Mesendoderm (in vitro differentiated cells): ENCODE measurements around the gene ALOX15.
"Not testable (repeated sequence)": the region's sequence is repeated elsewhere in the genome, so short reads cannot be mapped to it uniquely, and the experiment has no call there.

Experiments
- DNase-seq: peaks from one replicate; pipeline ENCODE4 v3.0.0; 2013
- H2AK5ac ChIP-seq: 2 replicates; pipeline ENCODE4 v1.6.1; 2013; ENCODE audit warnings: low read length, inconsistent platforms
- H2BK120ac ChIP-seq: 2 replicates; pipeline ENCODE4 v1.6.1; 2013; ENCODE audit warnings: low read depth, mild to moderate bottlenecking, low read length, moderate library complexity, mixed read lengths
- H2BK15ac ChIP-seq: replicated peaks from 2 replicates; pipeline ENCODE4 v1.6.1; 2013; ENCODE audit warnings: low read depth, mild to moderate bottlenecking, moderate library complexity
- H2BK5ac ChIP-seq: 2 replicates; pipeline ENCODE4 v1.6.1; 2013; ENCODE audit warnings: low read length, inconsistent platforms
- H3K18ac ChIP-seq: 2 replicates; pipeline ENCODE4 v1.6.1; 2013; ENCODE audit warnings: mild to moderate bottlenecking, low read length, mixed read lengths
- H3K23ac ChIP-seq: one replicate; pipeline ENCODE4 v1.6.1; 2013; ENCODE audit warnings: low read length
- H3K27ac ChIP-seq: 2 replicates; pipeline ENCODE4 v1.5.1; 2013; ENCODE audit warnings: low read depth, mild to moderate bottlenecking, inconsistent platforms, low read length, moderate library complexity
- H3K27me3 ChIP-seq: 2 replicates; pipeline ENCODE4 v1.6.1; 2013; ENCODE audit warnings: low read length, control low read depth, mild to moderate bottlenecking, inconsistent platforms; ENCODE audit not compliant: insufficient read depth, poor library complexity
- H3K36me3 ChIP-seq: 2 replicates; pipeline ENCODE4 v1.6.1; 2013; ENCODE audit warnings: low read length, inconsistent platforms; ENCODE audit not compliant: control insufficient read depth, insufficient read depth
- H3K4ac ChIP-seq: one replicate; pipeline ENCODE4 v1.6.1; 2013; ENCODE audit warnings: low read depth, mild to moderate bottlenecking, low read length, moderate library complexity
- H3K4me1 ChIP-seq: 2 replicates; pipeline ENCODE4 v1.6.1; 2013; ENCODE audit warnings: low read depth, low read length, inconsistent platforms; ENCODE audit not compliant: control insufficient read depth
- H3K4me2 ChIP-seq: 2 replicates; pipeline ENCODE4 v1.6.1; 2013; ENCODE audit warnings: low read length
- H3K4me3 ChIP-seq: 2 replicates; pipeline ENCODE4 v1.5.1; 2013; ENCODE audit warnings: mild to moderate bottlenecking, low read length
- H3K56ac ChIP-seq: one replicate; pipeline ENCODE4 v1.6.1; 2013; ENCODE audit warnings: low read length
- H3K79me1 ChIP-seq: 2 replicates; pipeline ENCODE4 v1.6.1; 2013; ENCODE audit warnings: low read length, inconsistent platforms
- H3K79me2 ChIP-seq: 2 replicates; pipeline ENCODE4 v1.6.1; 2013; ENCODE audit warnings: mild to moderate bottlenecking, low read length; ENCODE audit not compliant: control insufficient read depth, insufficient read depth
- H3K9ac ChIP-seq: 2 replicates; pipeline ENCODE4 v1.6.1; 2013; ENCODE audit warnings: low read length, inconsistent platforms
- H4K5ac ChIP-seq: one replicate; pipeline ENCODE4 v1.6.1; 2013; ENCODE audit warnings: low read length
- H4K8ac ChIP-seq: one replicate; pipeline ENCODE4 v1.6.1; 2013; ENCODE audit warnings: low read depth, mild to moderate bottlenecking, control low read depth, low read length, moderate library complexity
- WGBS: extraction: QIAGEN DNeasy Blood & Tissue Kit; methylation state at CpG from one replicate; pipeline ENCODE4 v1.1.7; 2013; ENCODE audit warnings: low lambda C conversion rate, missing lambda C conversion rate; ENCODE audit not compliant: insufficient coverage; ENCODE audit errors: extremely low coverage; 5-methylcytosine and 5-hydroxymethylcytosine counted together

ALOX15 gene

GRCh38 chr17:4631836-4632580, 9.5 kb downstream of the ALOX15 start:
- Histone ChIP-seq H3K56ac (no peak overlapping the region), H4K8ac (no peak overlapping the region), H3K79me2 (no peaks in the 10 kb centered on the region), H3K4me1 (no peaks in the 10 kb centered on the region), H3K23ac (no peak overlapping the region), H3K4me3 (no peak overlapping the region), H3K27me3 (no peaks in the 10 kb centered on the region), H2BK5ac (no peak overlapping the region), H3K4me2 (no peak overlapping the region), H3K4ac (no peak overlapping the region), H3K79me1 (no peaks in the 10 kb centered on the region), H3K18ac (no peak overlapping the region), H2AK5ac (no peak overlapping the region), H4K5ac (no peak overlapping the region), H3K27ac (no peak overlapping the region), H3K9ac (no peak overlapping the region), H2BK120ac (no peak overlapping the region), H3K36me3 (no peaks in the 10 kb centered on the region), H2BK15ac (no peak overlapping the region)
- peak; percentile 60 for DNase-seq
- no CpG with 5 or more reads among the region's 21 CpGs for WGBS

GRCh38 chr17:4631431-4631830, 10.0 kb downstream of the ALOX15 start:
- Histone ChIP-seq H4K5ac (no peak overlapping the region), H3K4ac (no peak overlapping the region), H3K79me2 (no peaks in the 10 kb centered on the region), H2BK5ac (no peak overlapping the region), H3K56ac (no peak overlapping the region), H3K4me1 (no peaks in the 10 kb centered on the region), H3K27ac (no peak overlapping the region), H3K36me3 (no peaks in the 10 kb centered on the region), H3K9ac (no peak overlapping the region), H2BK120ac (no peak overlapping the region), H2BK15ac (no peak overlapping the region), H3K4me3 (no peak overlapping the region), H3K79me1 (no peaks in the 10 kb centered on the region), H3K23ac (no peak overlapping the region), H2AK5ac (no peak overlapping the region), H4K8ac (no peak overlapping the region), H3K4me2 (no peak overlapping the region), H3K27me3 (no peaks in the 10 kb centered on the region), H3K18ac (no peak overlapping the region)
- WGBS: no CpG with 5 or more reads among the region's 8 CpGs
- no peak for DNase-seq

DNA sequence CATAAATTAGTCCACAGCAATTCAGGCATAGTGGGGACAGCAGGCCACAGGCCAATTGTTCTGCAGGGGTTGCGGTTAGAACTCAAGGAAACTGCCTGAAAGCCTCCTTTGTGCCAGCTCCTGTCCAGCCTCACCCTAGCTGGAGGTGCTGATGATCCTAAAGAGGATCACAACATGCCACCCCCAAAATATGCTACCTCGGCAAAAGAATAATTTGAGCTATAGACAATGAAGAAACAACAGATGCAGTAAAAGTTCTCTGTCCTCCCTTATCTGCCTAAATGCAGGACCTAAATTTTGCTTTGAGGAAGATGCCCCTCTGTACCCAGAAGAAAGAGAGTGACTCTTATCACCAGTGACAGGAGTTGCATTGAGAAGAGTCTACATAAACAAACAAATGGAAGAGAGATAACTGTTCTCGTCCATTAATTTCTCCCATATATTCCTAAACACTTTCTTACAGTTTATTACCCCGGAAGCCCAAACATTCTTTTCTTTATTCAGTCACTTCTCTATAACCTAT, 14.7 kb downstream of the ALOX15 start:
- Histone ChIP-seq H3K4ac (no peak overlapping the region), H3K4me3 (no peak overlapping the region), H3K4me2 (no peak overlapping the region), H2BK15ac (no peak overlapping the region), H3K56ac (no peak overlapping the region), H2AK5ac (no peak overlapping the region), H3K9ac (no peak overlapping the region), H3K18ac (no peak overlapping the region), H3K27ac (no peak overlapping the region), H3K36me3 (no peaks in the 10 kb centered on the region), H4K8ac (no peak overlapping the region), H3K79me2 (no peaks in the 10 kb centered on the region), H3K79me1 (no peaks in the 10 kb centered on the region), H4K5ac (no peak overlapping the region), H3K23ac (no peak overlapping the region), H3K27me3 (no peaks in the 10 kb centered on the region), H3K4me1 (no peaks in the 10 kb centered on the region), H2BK120ac (no peak overlapping the region), H2BK5ac (no peak overlapping the region)
- no peak for DNase-seq
- 100% methylated on average over 1 of the region's 4 CpGs for WGBS

DNA sequence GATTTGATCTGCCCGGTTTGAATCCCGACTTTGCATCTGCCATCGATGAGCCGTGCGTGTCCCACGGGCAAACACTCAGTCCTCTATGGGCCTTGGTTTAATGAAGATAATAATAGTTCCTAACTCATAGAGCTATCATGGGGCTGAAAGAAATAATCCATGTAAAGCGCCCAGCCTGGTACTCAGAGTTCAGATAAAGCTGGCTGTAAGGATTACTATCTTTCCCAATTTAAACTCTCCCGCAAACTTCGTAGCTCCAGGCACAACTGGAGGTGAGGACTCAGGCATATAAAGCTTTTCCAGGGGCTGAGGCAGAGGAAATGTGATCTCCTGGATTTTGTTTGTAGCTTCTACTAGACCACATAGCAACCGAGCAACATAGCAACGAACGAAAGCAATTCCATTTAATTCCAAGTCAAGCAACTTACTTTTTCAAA, 16.3 kb downstream of the ALOX15 start:
- H3K4me2 ChIP-seq: no peak overlapping the region
- no peaks in the 10 kb centered on the region for H3K36me3 ChIP-seq
- no peaks in the 10 kb centered on the region for H3K27me3 ChIP-seq
- no peak overlapping the region for H2AK5ac ChIP-seq
- no peaks in the 10 kb centered on the region for H3K79me1 ChIP-seq
- H3K9ac ChIP-seq: no peak overlapping the region
- no peak overlapping the region for H2BK120ac ChIP-seq
- no peak overlapping the region for H3K4me3 ChIP-seq
- no peak overlapping the region for H2BK15ac ChIP-seq
- no peak overlapping the region for H3K56ac ChIP-seq
- H2BK5ac ChIP-seq: no peak overlapping the region
- WGBS: no CpG with 5 or more reads among the region's 12 CpGs
- H3K18ac ChIP-seq: no peak overlapping the region
- no peaks in the 10 kb centered on the region for H3K79me2 ChIP-seq
- no peaks in the 10 kb centered on the region for H3K4me1 ChIP-seq
- H3K23ac ChIP-seq: no peak overlapping the region
- H4K8ac ChIP-seq: no peak overlapping the region
- no peak overlapping the region for H4K5ac ChIP-seq
- H3K27ac ChIP-seq: no peak overlapping the region
- peak; percentile 76 for DNase-seq
- no peak overlapping the region for H3K4ac ChIP-seq

- not testable (repeated sequence) for H3K4ac ChIP-seq, H2AK5ac ChIP-seq, H2BK15ac ChIP-seq, H3K79me2 ChIP-seq, H3K4me2 ChIP-seq, H3K56ac ChIP-seq, H3K27me3 ChIP-seq, H3K4me1 ChIP-seq, H3K4me3 ChIP-seq, H3K36me3 ChIP-seq, H3K9ac ChIP-seq, H4K5ac ChIP-seq, H3K18ac ChIP-seq, H3K79me1 ChIP-seq, H3K27ac ChIP-seq, H4K8ac ChIP-seq, H2BK120ac ChIP-seq, H2BK5ac ChIP-seq, H3K23ac ChIP-seq
- peak; percentile 30 for DNase-seq
- no CpG with 5 or more reads among the region's 3 CpGs for WGBS
These were observed 17.0 kb downstream of the ALOX15 start for GRCh38 chr17:4624451-4624911.

DNA sequence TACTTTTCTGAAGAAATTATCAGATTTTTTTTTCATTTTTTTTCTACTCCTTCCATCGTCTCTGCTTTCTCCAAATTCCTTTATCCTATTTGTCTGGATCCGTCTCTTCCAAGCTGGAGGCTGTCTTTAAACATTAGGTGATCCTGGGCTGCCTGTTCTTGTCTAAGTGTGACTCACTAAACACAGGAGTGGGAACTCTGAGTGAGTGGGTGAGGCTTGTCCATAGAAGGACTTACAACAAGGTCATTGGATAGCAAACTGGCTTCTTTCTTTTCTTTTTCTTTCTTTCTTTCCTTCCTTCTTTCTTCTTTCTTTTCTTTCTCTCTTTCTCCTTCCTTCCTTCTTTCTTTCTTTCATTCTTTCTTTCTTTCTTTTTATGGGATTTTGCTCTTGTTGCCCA, 18.2 kb downstream of the ALOX15 start:
- Histone ChIP-seq H2BK5ac (no peak overlapping the region), H2AK5ac (no peak overlapping the region), H4K5ac (no peak overlapping the region), H4K8ac (no peak overlapping the region), H3K23ac (no peak overlapping the region), H3K4me2 (no peak overlapping the region), H3K4ac (no peak overlapping the region), H3K79me2 (no peaks in the 10 kb centered on the region), H3K9ac (no peak overlapping the region), H3K18ac (no peak overlapping the region), H3K56ac (no peak overlapping the region), H3K36me3 (no peaks in the 10 kb centered on the region), H3K27ac (no peak overlapping the region), H3K4me3 (no peak overlapping the region), H2BK15ac (no peak overlapping the region), H3K79me1 (no peaks in the 10 kb centered on the region), H2BK120ac (no peak overlapping the region), H3K27me3 (no peaks in the 10 kb centered on the region), H3K4me1 (no peaks in the 10 kb centered on the region)
- no CpG with 5 or more reads among the region's 2 CpGs for WGBS
- no peak for DNase-seq
